Fibroblast of pulmonary artery (primary cell): Measurements from ENCODE around the gene EFCAB13.

Experiments used
- DNase-seq: peaks from one replicate; pipeline ENCODE4 v3.0.0-alpha.2; 2010; ENCODE audit warnings: low read depth
- H3K4me3 ChIP-seq: replicated peaks from 2 replicates; pipeline ENCODE4 v1.5.1; 2011; ENCODE audit warnings: low read depth, mild to moderate bottlenecking, control low read depth, low read length, moderate library complexity
- CTCF ChIP-seq: IDR thresholded peaks from 2 replicates; pipeline ENCODE4 v1.5.1; 2011; ENCODE audit warnings: mild to moderate bottlenecking, control low read depth, low read length, inconsistent platforms; ENCODE audit errors: missing control alignments

EFCAB13 gene

GRCh38 chr17:47323382-47324223, at the start of gene EFCAB13:
Gene EFCAB13, plus strand, starts transcription at chr17:47323955. Its CDS starts 4,399 bp downstream, at chr17:47328354.
- peak within 1 kb of the TSS; percentile 71 for H3K4me3 ChIP-seq
- DNase-seq, result peak; percentile 86
- TF ChIP-seq CTCF, result no peak

- TF ChIP-seq CTCF, result no peak
- no peak for DNase-seq
- H3K4me3 ChIP-seq, result no peak overlapping the region
Measured at GRCh38 chr17:47274319-47275069, 49.3 kb upstream of the EFCAB13 start.

- peak; percentile 72 for DNase-seq
- no peak for TF ChIP-seq CTCF
- H3K4me3 ChIP-seq, result no peak overlapping the region
Measured at GRCh38 chr17:47275245-47275984, 48.3 kb upstream of the EFCAB13 start.

GRCh38 chr17:47276444-47276843, 47.3 kb upstream of the EFCAB13 start:
- no peak overlapping the region for H3K4me3 ChIP-seq
- no peak for TF ChIP-seq CTCF
- no peak for DNase-seq

GRCh38 chr17:47276868-47277267, 46.9 kb upstream of the EFCAB13 start:
- H3K4me3 ChIP-seq, result no peak overlapping the region
- DNase-seq, result peak; percentile 85
- TF ChIP-seq CTCF, result no peak

GRCh38 chr17:47277921-47278320, 45.8 kb upstream of the EFCAB13 start:
- TF ChIP-seq CTCF, result no peak
- no peak overlapping the region for H3K4me3 ChIP-seq
- DNase-seq, result no peak
